Bronchial epithelial cell (primary cell): ENCODE results near the gene TAF4B. TPM values are rescaled to one million over a fixed set of nuclear protein-coding genes. Genes with fewer than 3 reads are reported as not detected.
"Not testable (repeated sequence)": the region's sequence is repeated elsewhere in the genome, so short reads cannot be mapped to it uniquely, and the experiment has no call there.

Source experiments
- DNase-seq: peaks from one replicate; pipeline ENCODE4 v3.0.0-alpha.2; 2010; ENCODE audit warnings: low read depth
- FAIRE-seq: peaks from 2 replicates; lab custom pipeline; 2011; peaks lifted over from hg19 to GRCh38; lab: Jason Lieb, UNC
- H3K27me3 ChIP-seq: 2 replicates; pipeline ENCODE4 v1.5.1; 2011; ENCODE audit warnings: low read length; ENCODE audit not compliant: control insufficient read depth, insufficient read depth
- H3K36me3 ChIP-seq: 2 replicates; pipeline ENCODE4 v1.5.1; 2011; ENCODE audit warnings: low read length; ENCODE audit not compliant: control insufficient read depth, insufficient read depth
- H3K4me3 ChIP-seq: 2 replicates; pipeline ENCODE4 v1.5.1; 2011; ENCODE audit warnings: mild to moderate bottlenecking, low read depth, low read length, control low read depth
- CTCF ChIP-seq: IDR thresholded peaks from 2 replicates; pipeline ENCODE4 v1.5.1; 2011; ENCODE audit warnings: mild to moderate bottlenecking, moderate library complexity, low read length, control low read depth, inconsistent platforms; ENCODE audit not compliant: insufficient read depth, severe bottlenecking
- total RNA-seq: library from RNA; depleted of rRNA; stranded (reverse); fragments of >200 nt; gene quantifications from 2 replicates; pipeline ENCODE4 v1.2.1, GENCODE V29; 2014

Gene TAF4B
- total RNA-seq, 1 donor from 2014 or later = 6.6 TPM

- H3K27me3 ChIP-seq = no peaks in the 10 kb centered on the region
- FAIRE-seq (no peak), DNase-seq (no peak)
- H3K4me3 ChIP-seq = no peak overlapping the region
- peaks cover 1% of the 10 kb centered on the region for H3K36me3 ChIP-seq
- TF ChIP-seq CTCF = no peak
Measured at GRCh38 chr18:26290385-26290784, 64.1 kb downstream of the TAF4B start.

- no peak for TF ChIP-seq CTCF
- Histone ChIP-seq H3K4me3 (no peak overlapping the region), H3K27me3 (no peaks in the 10 kb centered on the region), H3K36me3 (no peaks in the 10 kb centered on the region)
- DNase-seq (no peak), FAIRE-seq (no peak)
Measured at GRCh38 chr18:26293982-26294381, 67.7 kb downstream of the TAF4B start.

GRCh38 chr18:26298107-26298506, 71.9 kb downstream of the TAF4B start:
- no peaks in the 10 kb centered on the region for H3K27me3 ChIP-seq
- FAIRE-seq = no peak
- no peak overlapping the region for H3K4me3 ChIP-seq
- no peak for DNase-seq
- no peak for TF ChIP-seq CTCF
- H3K36me3 ChIP-seq = no peaks in the 10 kb centered on the region

- TF ChIP-seq CTCF = no peak
- FAIRE-seq = no peak
- no peak overlapping the region for H3K4me3 ChIP-seq
- no peaks in the 10 kb centered on the region for H3K27me3 ChIP-seq
- no peaks in the 10 kb centered on the region for H3K36me3 ChIP-seq
- DNase-seq = no peak
Measured at GRCh38 chr18:26301681-26302080, 75.4 kb downstream of the TAF4B start.

- FAIRE-seq, H3K4me3 ChIP-seq, DNase-seq, H3K36me3 ChIP-seq, H3K27me3 ChIP-seq: not testable (repeated sequence)
Measured at GRCh38 chr18:26303222-26303621, 77.0 kb downstream of the TAF4B start.

GRCh38 chr18:26304511-26304910, 78.3 kb downstream of the TAF4B start:
- no peak for DNase-seq
- Histone ChIP-seq H3K36me3 (no peaks in the 10 kb centered on the region), H3K4me3 (no peak overlapping the region), H3K27me3 (no peaks in the 10 kb centered on the region)
- no peak for TF ChIP-seq CTCF
- FAIRE-seq = no peak
